ENCODE results near the gene ZFP90.
A peak's percentile ranks its signal among the peaks of the same experiment; 100 is the strongest.

ZFP90 gene

GRCh38 chr16:68538880-68539701 lies at the start of gene ZFP90:
Gene ZFP90, plus strand, starts transcription at chr16:68539291. Its CDS starts 502 bp downstream, at chr16:68539793.
- peak within 1 kb of the TSS; percentile 65 to 88 for H3K27ac ChIP-seq
- H3K4me3 ChIP-seq: peak within 1 kb of the TSS; percentile 98
- DNase-seq (ENCODE audit: low spot score): peak; percentile 84
- no peak for TF ChIP-seq CTCF (IDR thresholded peaks at IDR 0.05)

GRCh38 chr16:68490358-68490757 lies 48.7 kb upstream of the ZFP90 start:
- H3K4me3 ChIP-seq: no peak overlapping the region
- H3K27ac ChIP-seq: no peak overlapping the region
- TF ChIP-seq CTCF (IDR thresholded peaks at IDR 0.05): no peak
- DNase-seq (ENCODE audit: low spot score): no peak

- Histone ChIP-seq H3K4me3 (no peak overlapping the region), H3K27ac (no peak overlapping the region)
- TF ChIP-seq CTCF (IDR thresholded peaks at IDR 0.05): no peak
- DNase-seq (ENCODE audit: low spot score): no peak
Observed at GRCh38 chr16:68490829-68491575, 48.1 kb upstream of the ZFP90 start.

GRCh38 chr16:68491576-68491950 lies 47.5 kb upstream of the ZFP90 start:
- TF ChIP-seq CTCF (IDR thresholded peaks at IDR 0.05): no peak
- Histone ChIP-seq H3K27ac (no peak overlapping the region), H3K4me3 (no peak overlapping the region)
- no peak for DNase-seq (ENCODE audit: low spot score)

- Histone ChIP-seq H3K27ac (no peak overlapping the region), H3K4me3 (no peak overlapping the region)
- no peak for TF ChIP-seq CTCF (IDR thresholded peaks at IDR 0.05)
- no peak for DNase-seq (ENCODE audit: low spot score)
Observed at GRCh38 chr16:68492151-68492542, 46.9 kb upstream of the ZFP90 start.

- no peak overlapping the region for H3K27ac ChIP-seq
- no peak for DNase-seq (ENCODE audit: low spot score)
- TF ChIP-seq CTCF (IDR thresholded peaks at IDR 0.05): no peak
- no peak overlapping the region for H3K4me3 ChIP-seq
Observed at GRCh38 chr16:68492543-68493411, 46.3 kb upstream of the ZFP90 start.

All from coronary artery (tissue), 2 donors.